ENCODE measurements around the gene RAD51C.
"Not testable (repeated sequence)": the region's sequence is repeated elsewhere in the genome, so short reads cannot be mapped to it uniquely, and the experiment has no call there.

Gene RAD51C

GRCh38 chr17:58692239-58693055 is at the start of gene RAD51C:
Gene RAD51C, plus strand, starts transcription at chr17:58692602. Its CDS starts 42 bp downstream, at chr17:58692644.
- DNase-seq (ENCODE audit: low spot score): peak; percentile 93

GRCh38 chr17:58643147-58643546 is 49.3 kb upstream of the RAD51C start:
- no peak for DNase-seq (ENCODE audit: low spot score)

GRCh38 chr17:58648236-58648635 is 44.2 kb upstream of the RAD51C start:
- DNase-seq (ENCODE audit: low spot score): no peak

- not testable (repeated sequence) for DNase-seq (ENCODE audit: low spot score)
Observed at GRCh38 chr17:58657962-58658803, 34.2 kb upstream of the RAD51C start.

- peak; percentile 90 for DNase-seq (ENCODE audit: low spot score)
Observed at GRCh38 chr17:58658804-58659713, 33.3 kb upstream of the RAD51C start.

- not testable (repeated sequence) for DNase-seq (ENCODE audit: low spot score)
Observed at GRCh38 chr17:58659714-58660084, 32.7 kb upstream of the RAD51C start.

GRCh38 chr17:58660621-58661020 is 31.8 kb upstream of the RAD51C start:
- no peak for DNase-seq (ENCODE audit: low spot score)

GRCh38 chr17:58661499-58661898 is 30.9 kb upstream of the RAD51C start:
- DNase-seq (ENCODE audit: low spot score): no peak

- no peak for DNase-seq (ENCODE audit: low spot score)
Observed at GRCh38 chr17:58664302-58664701, 28.1 kb upstream of the RAD51C start.

GRCh38 chr17:58665946-58666857 is 26.2 kb upstream of the RAD51C start:
- no peak for DNase-seq (ENCODE audit: low spot score)

- no peak for DNase-seq (ENCODE audit: low spot score)
Observed at GRCh38 chr17:58666858-58667267, 25.5 kb upstream of the RAD51C start.

- no peak for DNase-seq (ENCODE audit: low spot score)
Observed at GRCh38 chr17:58667934-58668597, 24.3 kb upstream of the RAD51C start.

- DNase-seq (ENCODE audit: low spot score): no peak
Observed at GRCh38 chr17:58668598-58668935, 23.8 kb upstream of the RAD51C start.

- no peak for DNase-seq (ENCODE audit: low spot score)
Observed at GRCh38 chr17:58669853-58670252, 22.5 kb upstream of the RAD51C start.

- no peak for DNase-seq (ENCODE audit: low spot score)
Observed at GRCh38 chr17:58671969-58672368, 20.4 kb upstream of the RAD51C start.

- DNase-seq (ENCODE audit: low spot score): no peak
Observed at GRCh38 chr17:58677194-58677880, 15.1 kb upstream of the RAD51C start.

- not testable (repeated sequence) for DNase-seq (ENCODE audit: low spot score)
Observed at GRCh38 chr17:58678287-58678686, 14.1 kb upstream of the RAD51C start.

GRCh38 chr17:58679263-58680037 is 13.0 kb upstream of the RAD51C start:
- no peak for DNase-seq (ENCODE audit: low spot score)

- no peak for DNase-seq (ENCODE audit: low spot score)
Observed at GRCh38 chr17:58680038-58680369, 12.4 kb upstream of the RAD51C start.
